Small intestine (tissue), 16 donors: Measurements from ENCODE around the gene PSMB1. TPM values are rescaled to one million over a fixed set of nuclear protein-coding genes. Genes with fewer than 3 reads are reported as not detected.

ENCODE experiments used
- DNase-seq, 2 donors: peaks; one replicate each; pipeline versions ENCODE4 v3.0.0 to v3.0.0-alpha.2; 2013
- FAIRE-seq: peaks from 2 replicates; lab custom pipeline; 2012; peaks lifted over from hg19 to GRCh38; lab: Jason Lieb, UNC
- H3K27ac ChIP-seq, 3 donors: one replicate each; pipeline ENCODE4 v1.5.1; 2013; ENCODE audit warnings: low read length in 2 of 3, mild to moderate bottlenecking in 2 of 3, control low read depth in 1 of 3, inconsistent platforms in 1 of 3, low read depth in 1 of 3, moderate library complexity in 1 of 3
- H3K27me3 ChIP-seq, 3 donors: one replicate each; pipeline ENCODE4 v1.6.1; 2013; ENCODE audit warnings: low read length in 3 of 3, inconsistent platforms in 1 of 3; ENCODE audit not compliant: control insufficient read depth in 3 of 3, insufficient read depth in 3 of 3
- H3K36me3 ChIP-seq, 3 donors: one replicate each; pipeline ENCODE4 v1.6.1; 2013; ENCODE audit warnings: low read length in 3 of 3, inconsistent platforms in 1 of 3, low read depth in 1 of 3, mild to moderate bottlenecking in 1 of 3, moderate library complexity in 1 of 3; ENCODE audit not compliant: control insufficient read depth in 3 of 3, insufficient read depth in 2 of 3
- H3K4me1 ChIP-seq, 3 donors: one replicate each; pipeline ENCODE4 v1.6.1; 2013; ENCODE audit warnings: low read length in 2 of 3, inconsistent platforms in 1 of 3, low read depth in 1 of 3, mild to moderate bottlenecking in 1 of 3, moderate library complexity in 1 of 3; ENCODE audit not compliant: control insufficient read depth in 3 of 3, insufficient read depth in 2 of 3
- H3K4me3 ChIP-seq, 3 donors: one replicate each; pipeline ENCODE4 v1.5.1; 2013; ENCODE audit warnings: low read length in 3 of 3, control low read depth in 1 of 3, inconsistent platforms in 1 of 3, low read depth in 1 of 3, mild to moderate bottlenecking in 1 of 3, moderate library complexity in 1 of 3
- H3K9me3 ChIP-seq, 2 donors: one replicate each; pipeline ENCODE4 v1.6.1; 2013; ENCODE audit warnings: low read depth in 1 of 2, low read length in 1 of 2; ENCODE audit not compliant: control insufficient read depth in 2 of 2, insufficient read depth in 1 of 2
- WGBS, 3 donors: extraction: QIAGEN DNeasy Blood & Tissue Kit; methylation state at CpG; one replicate each; pipeline ENCODE4 v1.1.7; 2013; 5-methylcytosine and 5-hydroxymethylcytosine counted together
- long read RNA-seq, 10 donors: transcript quantifications; one replicate each; lab custom pipeline, GENCODE V29; 2026
- polyA plus RNA-seq, 4 donors: library from polyadenylated mRNA; stranded (reverse) in 3 of 4; unstranded in 1 of 4; fragments of 200-250 nt in 3 of 4; fragments of 120-200 nt in 1 of 4; gene quantifications; one replicate each; pipeline versions ENCODE4 v1.2.1 to v1.2.3, GENCODE V29; 2013
- donor health status: healthy with polysubstance abuse.
- donor health status: control.
- donor health status: control.
- donor health status: Bipolar disorder and iron deficiency.
- donor health status: healthy.

PSMB1 gene
- polyA plus RNA-seq, result 100 to 1,000 TPM; 198 to 314 (median 308) TPM
- long read RNA-seq, donor 1, transcript PSMB1-202 (5 exons, 1,939 nt), result minor isoform, 22 of 358 reads
- long read RNA-seq, donor 1, transcript PSMB1-201 (6 exons, 928 nt), result major isoform, 267 of 358 reads
- long read RNA-seq, donor 1, partial matches to known transcripts, result 37 of 358 reads
- long read RNA-seq, donor 1, other reads (novel, unspliced or antisense), result 32 of 358 reads
- long read RNA-seq, donor 2, transcript PSMB1-202 (5 exons, 1,939 nt), result minor isoform, 5 of 58 reads
- long read RNA-seq, donor 2, transcript PSMB1-201 (6 exons, 928 nt), result major isoform, 45 of 58 reads
- long read RNA-seq, donor 2, partial matches to known transcripts, result 0 of 58 reads
- long read RNA-seq, donor 2, other reads (novel, unspliced or antisense), result 8 of 58 reads
- long read RNA-seq, donor 3, transcript PSMB1-201 (6 exons, 928 nt), result major isoform, 83 of 127 reads
- long read RNA-seq, donor 3, transcript PSMB1-202 (5 exons, 1,939 nt), result minor isoform, 15 of 127 reads
- long read RNA-seq, donor 3, partial matches to known transcripts, result 15 of 127 reads
- long read RNA-seq, donor 3, other reads (novel, unspliced or antisense), result 14 of 127 reads
- long read RNA-seq, donor 4, partial matches to known transcripts, result 0 of 1 reads
- long read RNA-seq, donor 4, other reads (novel, unspliced or antisense), result 0 of 1 reads
- long read RNA-seq, donor 5, transcript PSMB1-201 (6 exons, 928 nt), result major isoform, 23 of 58 reads
- long read RNA-seq, donor 5, transcript PSMB1-202 (5 exons, 1,939 nt), result minor isoform, 7 of 58 reads
- long read RNA-seq, donor 5, partial matches to known transcripts, result 28 of 58 reads
- long read RNA-seq, donor 5, other reads (novel, unspliced or antisense), result 0 of 58 reads
- long read RNA-seq, donor 6, transcript PSMB1-202 (5 exons, 1,939 nt), result minor isoform, 7 of 82 reads
- long read RNA-seq, donor 6, transcript PSMB1-201 (6 exons, 928 nt), result major isoform, 68 of 82 reads
- long read RNA-seq, donor 6, partial matches to known transcripts, result 0 of 82 reads
- long read RNA-seq, donor 6, other reads (novel, unspliced or antisense), result 7 of 82 reads
- long read RNA-seq, donor 7, transcript PSMB1-201 (6 exons, 928 nt), result major isoform, 135 of 178 reads
- long read RNA-seq, donor 7, transcript PSMB1-202 (5 exons, 1,939 nt), result minor isoform, 23 of 178 reads
- long read RNA-seq, donor 7, partial matches to known transcripts, result 12 of 178 reads
- long read RNA-seq, donor 7, other reads (novel, unspliced or antisense), result 8 of 178 reads
- long read RNA-seq, donor 8, transcript PSMB1-201 (6 exons, 928 nt), result major isoform, 12 of 13 reads
- long read RNA-seq, donor 8, partial matches to known transcripts, result 0 of 13 reads
- long read RNA-seq, donor 8, other reads (novel, unspliced or antisense), result 0 of 13 reads
- long read RNA-seq, donor 9, transcript PSMB1-201 (6 exons, 928 nt), result major isoform, 22 of 32 reads
- long read RNA-seq, donor 9, transcript PSMB1-202 (5 exons, 1,939 nt), result minor isoform, 5 of 32 reads
- long read RNA-seq, donor 9, partial matches to known transcripts, result 0 of 32 reads
- long read RNA-seq, donor 9, other reads (novel, unspliced or antisense), result 5 of 32 reads
- long read RNA-seq, donor 10, transcript PSMB1-202 (5 exons, 1,939 nt), result minor isoform, 11 of 150 reads
- long read RNA-seq, donor 10, transcript PSMB1-201 (6 exons, 928 nt), result major isoform, 111 of 150 reads
- long read RNA-seq, donor 10, partial matches to known transcripts, result 11 of 150 reads
- long read RNA-seq, donor 10, other reads (novel, unspliced or antisense), result 17 of 150 reads

- WGBS, 3 donors, result 0 to 1% (median 0%) methylated on average over 41 of the region's 41 CpGs
Measured at GRCh38 chr6:170552765-170553533, at the start of gene PSMB1. Gene PSMB1 (minus strand): TSS chr6:170553307. CDS start chr6:170553242, 65 bp downstream.

GRCh38 chr6:170597278-170597677 lies 44.2 kb upstream of the PSMB1 start:
- H3K9me3 ChIP-seq, result peaks cover 0 to 5% of the 10 kb centered on the region in 2 donors
- DNase-seq (no peak), FAIRE-seq (no peak)
- H3K36me3 ChIP-seq, result no peaks in the 10 kb centered on the region
- H3K4me1 ChIP-seq, result no peaks in the 10 kb centered on the region
- H3K4me3 ChIP-seq, result no peak overlapping the region
- H3K27me3 ChIP-seq, result peaks cover 0 to 4% (median 0%) of the 10 kb centered on the region in 3 donors
- H3K27ac ChIP-seq, result no peak overlapping the region

More at GRCh38 chr6:170552765-170553533, at the start of gene PSMB1:
- H3K27me3 ChIP-seq, result no peaks in the 10 kb centered on the region
- H3K4me1 ChIP-seq, result peaks cover 4 to 11% (median 11%) of the 10 kb centered on the region in 3 donors
- peak within 1 kb of the TSS; percentile 78 to 99 (median 78) for H3K4me3 ChIP-seq
- peaks cover 0 to 6% (median 4%) of the 10 kb centered on the region in 3 donors for H3K36me3 ChIP-seq
- DNase-seq (peak; percentile 94 to 97), FAIRE-seq (no peak)
- peak within 1 kb of the TSS; percentile 80 to 99 (median 93) for H3K27ac ChIP-seq
- H3K9me3 ChIP-seq, result no peaks in the 10 kb centered on the region

GRCh38 chr6:170596426-170596825 lies 43.3 kb upstream of the PSMB1 start:
- DNase-seq (no peak), FAIRE-seq (no peak)
- Histone ChIP-seq H3K4me1 (no peaks in the 10 kb centered on the region), H3K36me3 (no peaks in the 10 kb centered on the region), H3K27ac (no peak overlapping the region), H3K9me3 (peaks cover 0 to 5% of the 10 kb centered on the region in 2 donors), H3K4me3 (no peak overlapping the region), H3K27me3 (peaks cover 0 to 4% (median 0%) of the 10 kb centered on the region in 3 donors)

GRCh38 chr6:170590725-170591124 lies 37.6 kb upstream of the PSMB1 start:
- FAIRE-seq, result no peak
- H3K27me3 ChIP-seq, result peaks cover 0 to 2% (median 0%) of the 10 kb centered on the region in 3 donors
- WGBS, 3 donors, result 73 to 82% (median 78%) methylated on average over 1 of the region's 1 CpG
- H3K36me3 ChIP-seq, result no peaks in the 10 kb centered on the region
- DNase-seq, result no peak
- H3K27ac ChIP-seq, result no peak overlapping the region
- no peak overlapping the region for H3K4me3 ChIP-seq
- H3K9me3 ChIP-seq, result peaks cover 0 to 13% of the 10 kb centered on the region in 2 donors
- H3K4me1 ChIP-seq, result no peaks in the 10 kb centered on the region

GRCh38 chr6:170584954-170585498 lies 31.9 kb upstream of the PSMB1 start:
- FAIRE-seq, result no peak
- peaks cover 0 to 5% (median 2%) of the 10 kb centered on the region in 3 donors for H3K4me1 ChIP-seq
- H3K27ac ChIP-seq, result peak overlapping the region; percentile 53 to 98 (median 85)
- no peaks in the 10 kb centered on the region for H3K27me3 ChIP-seq
- H3K4me3 ChIP-seq, result peak overlapping the region in 2 of 3 donors; percentile 95 to 96
- peak in 1 of 2 donors; percentile 57 for DNase-seq
- peaks cover 3 to 7% (median 4%) of the 10 kb centered on the region in 3 donors for H3K36me3 ChIP-seq
- H3K9me3 ChIP-seq, result peaks cover 0 to 1% of the 10 kb centered on the region in 2 donors
- 2 to 4% (median 3%) methylated on average over 6 of the region's 6 CpGs for WGBS, 3 donors

GRCh38 chr6:170584181-170584953 lies 31.3 kb upstream of the PSMB1 start, which contains the start of gene PDCD2:
Gene PDCD2 (minus strand): TSS chr6:170584637. CDS start chr6:170584581, 56 bp downstream.
- H3K36me3 ChIP-seq, result peaks cover 3 to 7% (median 4%) of the 10 kb centered on the region in 3 donors
- peak within 1 kb of the TSS; percentile 81 to 98 (median 85) for H3K27ac ChIP-seq
- peak within 1 kb of the TSS; percentile 92 to 96 (median 95) for H3K4me3 ChIP-seq
- FAIRE-seq (no peak), DNase-seq (peak; percentile 95 to 96)
- no peaks in the 10 kb centered on the region for H3K27me3 ChIP-seq
- WGBS, 3 donors, result 0 to 1% (median 1%) methylated on average over 59 to 81 of the region's 81 CpGs
- no peaks in the 10 kb centered on the region for H3K9me3 ChIP-seq
- H3K4me1 ChIP-seq, result peaks cover 0 to 5% (median 2%) of the 10 kb centered on the region in 3 donors
